ENCODE measurements around the gene VAV2. TPM values are rescaled to one million over a fixed set of nuclear protein-coding genes. Genes with fewer than 3 reads are reported as not detected.

The VAV2 gene
- polyA plus RNA-seq, 1 of the 3 experiments (the other 2 are of a cell fraction) = 14.9 TPM

DNA sequence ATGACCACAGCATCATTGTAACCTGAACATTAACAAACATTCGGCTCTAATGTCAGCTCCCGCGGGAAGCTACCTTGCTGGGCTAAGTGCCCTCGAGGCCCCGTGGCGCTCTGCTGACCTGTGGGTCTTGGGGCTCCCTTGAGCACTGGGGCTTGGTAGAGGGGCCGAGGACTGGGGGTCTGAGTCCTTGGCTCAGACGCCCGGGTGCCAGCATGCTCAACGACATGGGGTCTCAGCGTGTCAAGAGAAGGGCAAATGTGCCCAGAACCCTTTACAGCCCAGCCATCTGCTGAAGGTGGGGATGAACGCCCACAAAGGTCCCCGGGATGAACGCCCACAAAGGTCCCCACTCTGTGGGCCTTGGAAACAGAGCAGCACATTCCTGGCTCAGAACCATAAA lies 214.3 kb downstream of the VAV2 start:
- no peak for DNase-seq
- peaks cover 0 to 20% of the 10 kb centered on the region in 2 experiments; a peak in 1 of 4 replicates for H3K4me1 ChIP-seq (ENCODE audit: control insufficient read depth in 1 of 2, insufficient read depth in 2 of 2, low read depth in 1 of 2, low read length in 1 of 2)
- no peaks in the 10 kb centered on the region for H4K20me1 ChIP-seq (ENCODE audit: insufficient read depth)
- H3K4me2 ChIP-seq = no peak overlapping the region
- no peak overlapping the region for H3K4me3 ChIP-seq (ENCODE audit: low read depth in 2 of 2, low read length in 1 of 2)
- WGBS (ENCODE audit: low lambda C conversion rate) = 95% methylated on average over 5 of the region's 14 CpGs
- no peak overlapping the region for H2AFZ ChIP-seq (ENCODE audit: low read depth)
- ChIA-PET POLR2A (no interaction called here), CTCF (interaction anchor here (1.6 to 7.9 kb wide), 4 partner anchors 17 to 217 kb away, joined by 15 to 235 read pairs (median 55); no protein-coding TSS in a partner anchor)
- H3K9me3 ChIP-seq = no peaks in the 10 kb centered on the region
- no peak overlapping the region for H3K9ac ChIP-seq
- no peaks in the 10 kb centered on the region for H3K9me2 ChIP-seq
- peaks cover 18 to 58% of the 10 kb centered on the region in 2 experiments for H3K36me3 ChIP-seq (replicated peaks in 1 of 2; ENCODE audit: control insufficient read depth in 1 of 2, insufficient read depth in 2 of 2, low read length in 1 of 2)
- H3K27ac ChIP-seq (ENCODE audit: low read depth in 2 of 2, low read length in 1 of 2) = no peak overlapping the region
- H3K27me3 ChIP-seq (ENCODE audit: insufficient read depth) = no peaks in the 10 kb centered on the region
- peaks cover 3% of the 10 kb centered on the region for H3F3A ChIP-seq (replicated peaks; ENCODE audit: insufficient read depth)
- H3K79me2 ChIP-seq (ENCODE audit: insufficient read depth) = no peaks in the 10 kb centered on the region
- TF ChIP-seq JUND (IDR thresholded peaks at IDR 0.05) (no peak), TCF12 (IDR thresholded peaks at IDR 0.05) (no peak), SMC3 (IDR thresholded peaks at IDR 0.05; ENCODE audit: low read depth, low read length) (no peak), RCOR1 (IDR thresholded peaks at IDR 0.05; ENCODE audit: low read length) (no peak), FOXM1 (IDR thresholded peaks at IDR 0.05; ENCODE audit: low read depth) (no peak), TAF1 (IDR thresholded peaks at IDR 0.05; ENCODE audit: borderline replicate concordance, low read depth, low read length) (no peak), EZH2phosphoT487 (IDR thresholded peaks at IDR 0.05; ENCODE audit: borderline replicate concordance, low read depth) (no peak), CHD2 (IDR thresholded peaks at IDR 0.05; ENCODE audit: low read length, partially characterized antibody) (no peak), RAD21 (IDR thresholded peaks at IDR 0.05; ENCODE audit: low read length) (no peak), YY1 (IDR thresholded peaks at IDR 0.05; ENCODE audit: low read depth) (no peak), SIN3A (IDR thresholded peaks at IDR 0.05; ENCODE audit: borderline replicate concordance, low read depth, low read length) (no peak), MXI1 (IDR thresholded peaks at IDR 0.05; ENCODE audit: low read depth, low read length) (no peak), POLR2AphosphoS5 (IDR thresholded peaks at IDR 0.05; ENCODE audit: low read depth, low read length) (no peak)
- TF ChIP-seq, protein P1, sequence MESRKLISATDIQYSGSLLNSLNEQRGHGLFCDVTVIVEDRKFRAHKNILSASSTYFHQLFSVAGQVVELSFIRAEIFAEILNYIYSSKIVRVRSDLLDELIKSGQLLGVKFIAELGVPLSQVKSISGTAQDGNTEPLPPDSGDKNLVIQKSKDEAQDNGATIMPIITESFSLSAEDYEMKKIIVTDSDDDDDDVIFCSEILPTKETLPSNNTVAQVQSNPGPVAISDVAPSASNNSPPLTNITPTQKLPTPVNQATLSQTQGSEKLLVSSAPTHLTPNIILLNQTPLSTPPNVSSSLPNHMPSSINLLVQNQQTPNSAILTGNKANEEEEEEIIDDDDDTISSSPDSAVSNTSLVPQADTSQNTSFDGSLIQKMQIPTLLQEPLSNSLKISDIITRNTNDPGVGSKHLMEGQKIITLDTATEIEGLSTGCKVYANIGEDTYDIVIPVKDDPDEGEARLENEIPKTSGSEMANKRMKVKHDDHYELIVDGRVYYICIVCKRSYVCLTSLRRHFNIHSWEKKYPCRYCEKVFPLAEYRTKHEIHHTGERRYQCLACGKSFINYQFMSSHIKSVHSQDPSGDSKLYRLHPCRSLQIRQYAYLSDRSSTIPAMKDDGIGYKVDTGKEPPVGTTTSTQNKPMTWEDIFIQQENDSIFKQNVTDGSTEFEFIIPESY (IDR thresholded peaks at IDR 0.05; ENCODE audit: borderline replicate concordance, low read depth) = no peak
- TF ChIP-seq, protein P2, sequence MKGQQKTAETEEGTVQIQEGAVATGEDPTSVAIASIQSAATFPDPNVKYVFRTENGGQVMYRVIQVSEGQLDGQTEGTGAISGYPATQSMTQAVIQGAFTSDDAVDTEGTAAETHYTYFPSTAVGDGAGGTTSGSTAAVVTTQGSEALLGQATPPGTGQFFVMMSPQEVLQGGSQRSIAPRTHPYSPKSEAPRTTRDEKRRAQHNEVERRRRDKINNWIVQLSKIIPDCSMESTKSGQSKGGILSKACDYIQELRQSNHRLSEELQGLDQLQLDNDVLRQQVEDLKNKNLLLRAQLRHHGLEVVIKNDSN (IDR thresholded peaks at IDR 0.05; ENCODE audit: borderline replicate concordance, low read depth) = no peak
- TF ChIP-seq, protein P3, sequence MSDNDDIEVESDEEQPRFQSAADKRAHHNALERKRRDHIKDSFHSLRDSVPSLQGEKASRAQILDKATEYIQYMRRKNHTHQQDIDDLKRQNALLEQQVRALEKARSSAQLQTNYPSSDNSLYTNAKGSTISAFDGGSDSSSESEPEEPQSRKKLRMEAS (IDR thresholded peaks at IDR 0.05; ENCODE audit: low read depth) = no peak

Measured in SK-N-SH (cell line).